22Rv1 (cell line): Measurements from ENCODE around the gene NHEJ1.

Experiments
- CTCF ChIP-seq: fragments of 450-650 bp; IDR thresholded peaks from 2 replicates; pipeline ENCODE4 v1.5.1; 2017; ENCODE audit warnings: mild to moderate bottlenecking
- ZFX ChIP-seq: fragments of 450-650 bp; IDR thresholded peaks from 2 replicates; pipeline ENCODE4 v1.6.1; 2017; ENCODE audit warnings: antibody characterized with exemption, borderline replicate concordance

DNA sequence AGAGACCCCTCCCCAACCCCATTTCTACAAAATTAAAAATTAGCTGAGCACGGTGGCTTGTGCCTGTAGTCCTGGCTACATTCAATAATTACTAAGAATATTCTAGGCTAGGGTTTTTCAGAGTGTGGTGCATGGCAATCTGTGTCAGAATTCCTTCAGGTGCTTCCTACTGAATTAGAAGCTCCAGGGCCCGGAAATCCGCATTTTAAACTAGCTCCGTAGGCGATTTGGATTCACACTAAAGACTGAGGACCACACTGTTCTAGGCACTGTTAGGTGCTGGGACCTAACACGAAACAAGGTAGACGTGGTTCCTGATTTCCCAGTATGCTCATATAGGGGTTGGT is 45.3 kb upstream of the NHEJ1 start:
- TF ChIP-seq CTCF (no peak), ZFX (no peak)
